IMR-90 (cell line): Measurements from ENCODE around the gene NLRC5. TPM values are rescaled to one million over a fixed set of nuclear protein-coding genes. Genes with fewer than 3 reads are reported as not detected.

ENCODE experiments used
- ATAC-seq: fragments of 200-7000 bp; cut with Tn5 transposase; 2 replicates; pipeline ENCODE4 v1.9.1; 2020; ENCODE audit warnings: low read depth, mild to moderate bottlenecking, moderate library complexity
- BruUV-seq: library from RNA; stranded (reverse); fragments of 400-500 nt; replicated peaks from 2 replicates; lab custom pipeline; 2021; lab: Mats Ljungman, UMichigan
- CTCF ChIA-PET: fragments of 300-600 bp; formaldehyde crosslinking; extraction: SDS; loops from one replicate; lab custom pipeline; 2021; ENCODE audit warnings: antibody characterized with exemption; lab: Yijun Ruan, JAX
- POLR2A ChIA-PET: fragments of 300-600 bp; sonication (Branson Sonifier 250); formaldehyde crosslinking; loops from one replicate; lab custom pipeline; 2022; ENCODE audit warnings: antibody characterized with exemption; ENCODE audit not compliant: unreplicated experiment; lab: Charles Lee
- DNase-seq: peaks from one replicate; pipeline ENCODE4 v3.0.0; 2013
- H2AFZ ChIP-seq: replicated peaks from 2 replicates; pipeline ENCODE3; 2013; ENCODE audit warnings: low read length, mild to moderate bottlenecking; ENCODE audit not compliant: poor library complexity
- H2AK5ac ChIP-seq: 2 replicates; pipeline ENCODE4 v1.6.1; 2013; ENCODE audit warnings: low read depth, low read length, inconsistent platforms
- H2AK9ac ChIP-seq: replicated peaks from 2 replicates; pipeline ENCODE3; 2013; ENCODE audit warnings: mild to moderate bottlenecking, low read depth, low read length, moderate library complexity; ENCODE audit not compliant: poor library complexity
- H2BK120ac ChIP-seq: 2 replicates; pipeline ENCODE4 v1.6.1; 2013; ENCODE audit warnings: low read depth, low read length, inconsistent platforms
- H2BK15ac ChIP-seq: 3 replicates; pipeline ENCODE4 v1.6.1; 2013; ENCODE audit warnings: low read depth, low read length, inconsistent platforms
- H2BK20ac ChIP-seq: 2 replicates; pipeline ENCODE4 v1.6.1; 2013; ENCODE audit warnings: low read depth, mild to moderate bottlenecking, inconsistent platforms, low read length, moderate library complexity
- H2BK5ac ChIP-seq: 2 replicates; pipeline ENCODE4 v1.6.1; 2013; ENCODE audit warnings: mild to moderate bottlenecking, low read depth, low read length, inconsistent platforms; ENCODE audit not compliant: poor library complexity, severe bottlenecking
- H3K14ac ChIP-seq: replicated peaks from 2 replicates; pipeline ENCODE4 v1.6.1; 2013; ENCODE audit warnings: low read depth, low read length, inconsistent platforms
- H3K18ac ChIP-seq: 2 replicates; pipeline ENCODE4 v1.6.1; 2013; ENCODE audit warnings: low read depth, low read length, control low read depth
- H3K23ac ChIP-seq: 2 replicates; pipeline ENCODE4 v1.6.1; 2013; ENCODE audit warnings: low read depth, low read length, inconsistent platforms
- H3K27ac ChIP-seq: 2 replicates; pipeline ENCODE4 v1.5.1; 2013; ENCODE audit warnings: mild to moderate bottlenecking, control low read depth, low read length; ENCODE audit not compliant: insufficient read depth
- H3K27me3 ChIP-seq: 2 replicates; pipeline ENCODE4 v1.6.1; 2013; ENCODE audit warnings: low read length; ENCODE audit not compliant: control insufficient read depth, insufficient read depth
- H3K36me3 ChIP-seq: 2 replicates; pipeline ENCODE4 v1.6.1; 2013; ENCODE audit warnings: low read length, mixed read lengths; ENCODE audit not compliant: control insufficient read depth, insufficient read depth
- H3K4ac ChIP-seq: 2 replicates; pipeline ENCODE4 v1.6.1; 2013; ENCODE audit warnings: low read depth, low read length, inconsistent platforms
- H3K4me1 ChIP-seq: 2 replicates; pipeline ENCODE4 v1.6.1; 2013; ENCODE audit warnings: low read length, mixed read lengths; ENCODE audit not compliant: control insufficient read depth, insufficient read depth
- H3K4me2 ChIP-seq: 2 replicates; pipeline ENCODE4 v1.6.1; 2013; ENCODE audit warnings: low read depth, mild to moderate bottlenecking, control low read depth, low read length, moderate library complexity
- H3K4me3 ChIP-seq: 2 replicates; pipeline ENCODE4 v1.5.1; 2013; ENCODE audit warnings: low read depth, mild to moderate bottlenecking, control low read depth, low read length, moderate library complexity; ENCODE audit not compliant: insufficient read depth
- H3K56ac ChIP-seq: 2 replicates; pipeline ENCODE4 v1.6.1; 2013; ENCODE audit warnings: low read length, inconsistent platforms; ENCODE audit not compliant: insufficient read depth; ENCODE audit errors: extremely low read depth
- H3K79me1 ChIP-seq, 2 experiments: 2 replicates each; pipeline ENCODE4 v1.6.1; 2013; ENCODE audit warnings: low read length in 2 of 2, inconsistent platforms in 1 of 2, low read depth in 1 of 2
- H3K9ac ChIP-seq: 2 replicates; pipeline ENCODE4 v1.6.1; 2013; ENCODE audit warnings: low read depth, low read length, control low read depth
- H3K9me1 ChIP-seq: 2 replicates; pipeline ENCODE4 v1.6.1; 2013; ENCODE audit warnings: low read length, inconsistent platforms; ENCODE audit not compliant: insufficient read depth
- H3K9me3 ChIP-seq: 2 replicates; pipeline ENCODE4 v1.6.1; 2013; ENCODE audit warnings: low read length; ENCODE audit not compliant: control insufficient read depth, insufficient read depth
- H4K20me1 ChIP-seq: 2 replicates; pipeline ENCODE4 v1.6.1; 2013; ENCODE audit warnings: low read length, inconsistent platforms; ENCODE audit not compliant: insufficient read depth
- H4K5ac ChIP-seq: 2 replicates; pipeline ENCODE4 v1.6.1; 2013; ENCODE audit warnings: mild to moderate bottlenecking, low read depth, low read length, control low read depth
- H4K8ac ChIP-seq, 2 experiments: 2 replicates each; pipeline ENCODE4 v1.6.1; 2013; ENCODE audit warnings: low read depth in 2 of 2, low read length in 2 of 2, control low read depth in 1 of 2, inconsistent platforms in 1 of 2
- H4K91ac ChIP-seq: 2 replicates; pipeline ENCODE4 v1.6.1; 2013; ENCODE audit warnings: low read depth, low read length, inconsistent platforms; ENCODE audit not compliant: insufficient read depth
- BHLHE40 ChIP-seq: fragments of 150-350 bp; IDR thresholded peaks from 2 replicates; pipeline ENCODE4 v1.6.1; 2016; ENCODE audit warnings: mild to moderate bottlenecking, low read depth, low read length
- CEBPB ChIP-seq: IDR thresholded peaks from 2 replicates; pipeline ENCODE4 v1.6.1; 2012; ENCODE audit warnings: low read depth, low read length, improper control_type of control experiment
- CHD1 ChIP-seq: IDR thresholded peaks from 2 replicates; pipeline ENCODE4 v1.6.1; 2012; ENCODE audit warnings: low read depth, low read length, improper control_type of control experiment
- FOS ChIP-seq: fragments of 150-350 bp; IDR thresholded peaks from 2 replicates; pipeline ENCODE4 v1.6.1; 2016; ENCODE audit warnings: low read depth, low read length
- MAFK ChIP-seq: IDR thresholded peaks from 2 replicates; pipeline ENCODE4 v1.6.1; 2012; ENCODE audit warnings: low read depth, low read length, improper control_type of control experiment
- MAZ ChIP-seq: IDR thresholded peaks from 2 replicates; pipeline ENCODE4 v1.6.1; 2012; ENCODE audit warnings: low read depth, mild to moderate bottlenecking, low read length, improper control_type of control experiment, moderate library complexity, borderline replicate concordance
- MXI1 ChIP-seq: IDR thresholded peaks from 2 replicates; pipeline ENCODE4 v1.6.1; 2012; ENCODE audit warnings: low read depth, mild to moderate bottlenecking, low read length, moderate library complexity, borderline replicate concordance
- RCOR1 ChIP-seq: IDR thresholded peaks from 2 replicates; pipeline ENCODE4 v1.6.1; 2012; ENCODE audit warnings: mild to moderate bottlenecking, low read length, improper control_type of control experiment; ENCODE audit not compliant: insufficient replicate concordance
- RFX5 ChIP-seq: IDR thresholded peaks from 2 replicates; pipeline ENCODE4 v1.8.0; 2012; ENCODE audit warnings: low read depth, mild to moderate bottlenecking, low read length, moderate library complexity
- SMC3 ChIP-seq: fragments of 150-350 bp; IDR thresholded peaks from 2 replicates; pipeline ENCODE4 v1.6.1; 2016; ENCODE audit warnings: low read depth, mild to moderate bottlenecking, antibody characterized with exemption, low read length, moderate library complexity
- USF2 ChIP-seq: fragments of 150-350 bp; IDR thresholded peaks from 2 replicates; pipeline ENCODE4 v1.6.1; 2017; ENCODE audit warnings: mild to moderate bottlenecking, antibody characterized with exemption, low read length, low read depth
- WGBS, 2 experiments: methylation state at CpG; one replicate each; pipeline versions ENCODE4 v1.1.5 to v1.1.7; 2013; ENCODE audit warnings: missing lambda C conversion rate in 2 of 2; ENCODE audit not compliant: insufficient read length in 1 of 2; ENCODE audit errors: extremely low coverage in 2 of 2; 5-methylcytosine and 5-hydroxymethylcytosine counted together
- dilution Hi-C: fragments of 300-500 bp; cut with HindIII; formaldehyde crosslinking; loops from one replicate; pipeline ENCODE4 v1.14.3; 2018; ENCODE audit warnings: low sequenced_read_pairs; ENCODE audit not compliant: unreplicated experiment
- in situ Hi-C: fragments of 300-500 bp; cut with MboI; formaldehyde crosslinking; loops from 3 replicates; pipeline ENCODE4 v1.14.3; 2019; ENCODE audit warnings: low sequenced_read_pairs, inconsistent platforms, mixed read lengths
- intact Hi-C: fragments of 100-400 bp; cut with micrococcal nuclease; formaldehyde crosslinking; loops from 2 replicates; pipeline ENCODE4 v1.10.0; 2022
- polyA plus RNA-seq, 3 experiments: library from polyadenylated mRNA; depleted of rRNA; stranded (reverse); fragments of >200 nt; gene quantifications; 2 replicates each; pipeline ENCODE4 v1.2.3, GENCODE V29; 2012; ENCODE audit warnings: low replicate concordance in 1 of 3
- total RNA-seq: library from RNA; depleted of rRNA; stranded (reverse); fragments of >200 nt; gene quantifications from 2 replicates; pipeline ENCODE4 v1.2.3, GENCODE V29; 2012
- TF ChIP-seq, protein P1 (sequence below): fragments of 150-350 bp; IDR thresholded peaks from 2 replicates; pipeline ENCODE4 v1.6.1; 2016; ENCODE audit warnings: low read depth, mild to moderate bottlenecking, low read length, moderate library complexity, borderline replicate concordance
- TF ChIP-seq, protein P2 (sequence below): conservative IDR thresholded peaks from 2 replicates; pipeline ENCODE4 v1.5.1; 2012; ENCODE audit warnings: mild to moderate bottlenecking, low read depth, low read length, improper control_type of control experiment

The NLRC5 gene
- total and polyA plus RNA-seq, 2 of the 4 experiments (the other 2 are of a cell fraction), result 9.1 to 14.9 TPM

- no peak overlapping the region for H3K18ac ChIP-seq
- peaks cover 6% of the 10 kb centered on the region; the same call in 1 of the 2 replicates for H3K9me1 ChIP-seq
- no peak overlapping the region for H2BK5ac ChIP-seq
- TF ChIP-seq, protein P1, sequence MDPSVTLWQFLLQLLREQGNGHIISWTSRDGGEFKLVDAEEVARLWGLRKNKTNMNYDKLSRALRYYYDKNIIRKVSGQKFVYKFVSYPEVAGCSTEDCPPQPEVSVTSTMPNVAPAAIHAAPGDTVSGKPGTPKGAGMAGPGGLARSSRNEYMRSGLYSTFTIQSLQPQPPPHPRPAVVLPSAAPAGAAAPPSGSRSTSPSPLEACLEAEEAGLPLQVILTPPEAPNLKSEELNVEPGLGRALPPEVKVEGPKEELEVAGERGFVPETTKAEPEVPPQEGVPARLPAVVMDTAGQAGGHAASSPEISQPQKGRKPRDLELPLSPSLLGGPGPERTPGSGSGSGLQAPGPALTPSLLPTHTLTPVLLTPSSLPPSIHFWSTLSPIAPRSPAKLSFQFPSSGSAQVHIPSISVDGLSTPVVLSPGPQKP, result no peak
- TF ChIP-seq RFX5 (no peak), CEBPB (no peak), MAZ (no peak), USF2 (no peak), MXI1 (no peak), BHLHE40 (no peak), SMC3 (no peak), FOS (no peak), MAFK (no peak), CHD1 (no peak), RCOR1 (no peak)
- TF ChIP-seq, protein P2, sequence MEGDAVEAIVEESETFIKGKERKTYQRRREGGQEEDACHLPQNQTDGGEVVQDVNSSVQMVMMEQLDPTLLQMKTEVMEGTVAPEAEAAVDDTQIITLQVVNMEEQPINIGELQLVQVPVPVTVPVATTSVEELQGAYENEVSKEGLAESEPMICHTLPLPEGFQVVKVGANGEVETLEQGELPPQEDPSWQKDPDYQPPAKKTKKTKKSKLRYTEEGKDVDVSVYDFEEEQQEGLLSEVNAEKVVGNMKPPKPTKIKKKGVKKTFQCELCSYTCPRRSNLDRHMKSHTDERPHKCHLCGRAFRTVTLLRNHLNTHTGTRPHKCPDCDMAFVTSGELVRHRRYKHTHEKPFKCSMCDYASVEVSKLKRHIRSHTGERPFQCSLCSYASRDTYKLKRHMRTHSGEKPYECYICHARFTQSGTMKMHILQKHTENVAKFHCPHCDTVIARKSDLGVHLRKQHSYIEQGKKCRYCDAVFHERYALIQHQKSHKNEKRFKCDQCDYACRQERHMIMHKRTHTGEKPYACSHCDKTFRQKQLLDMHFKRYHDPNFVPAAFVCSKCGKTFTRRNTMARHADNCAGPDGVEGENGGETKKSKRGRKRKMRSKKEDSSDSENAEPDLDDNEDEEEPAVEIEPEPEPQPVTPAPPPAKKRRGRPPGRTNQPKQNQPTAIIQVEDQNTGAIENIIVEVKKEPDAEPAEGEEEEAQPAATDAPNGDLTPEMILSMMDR, result no peak
- no peak overlapping the region for H4K8ac ChIP-seq
- no peak overlapping the region for H3K4me3 ChIP-seq
- no peak overlapping the region for H2BK20ac ChIP-seq
- no peak overlapping the region for H2AK9ac ChIP-seq
- H3K14ac ChIP-seq, result no peak overlapping the region
- H4K5ac ChIP-seq, result no peak overlapping the region
- no peaks in the 10 kb centered on the region for H3K27me3 ChIP-seq
- H2BK15ac ChIP-seq, result no peak overlapping the region
- no peak overlapping the region for H2BK120ac ChIP-seq
- H3K9me3 ChIP-seq, result no peaks in the 10 kb centered on the region
- no peak overlapping the region for H3K23ac ChIP-seq
- no peaks in the 10 kb centered on the region; the same call in 1 of the 2 replicates for H4K20me1 ChIP-seq
- H3K4me1 ChIP-seq, result no peaks in the 10 kb centered on the region
- no peaks in the 10 kb centered on the region for H3K79me1 ChIP-seq
- no peak overlapping the region for H3K56ac ChIP-seq
- DNase-seq, result no peak
- ChIA-PET POLR2A (no interaction called here), CTCF (no interaction called here)
- no peak overlapping the region for H3K9ac ChIP-seq
- no peak overlapping the region for H2AFZ ChIP-seq
- WGBS, 2 experiments, result 61% methylated on average over 3 of the region's 8 CpGs; no CpG with 5 or more reads in 1 of the 2 experiments
- H3K36me3 ChIP-seq, result peaks cover 3% of the 10 kb centered on the region; the same call in 1 of the 2 replicates
- dilution Hi-C loops (no loop called here), intact Hi-C loops (no loop called here), in situ Hi-C loops (no loop called here)
- no TSS peak for BruUV-seq
- H3K4me2 ChIP-seq, result no peak overlapping the region
- H3K4ac ChIP-seq, result no peak overlapping the region
- no peak overlapping the region for H2AK5ac ChIP-seq
- H4K91ac ChIP-seq, result no peak overlapping the region
- no peak overlapping the region for H3K27ac ChIP-seq
- ATAC-seq, result no peak
Measured at GRCh38 chr16:57069635-57070370, 80.4 kb downstream of the NLRC5 start.
